HG02763 (cell line): ENCODE results near the gene FXYD4.
"Not testable (repeated sequence)": the region's sequence is repeated elsewhere in the genome, so short reads cannot be mapped to it uniquely, and the experiment has no call there.

Experiments used
- ATAC-seq: cut with Tn5 transposase; IDR thresholded peaks from one replicate; pipeline ENCODE4 v1.9.1; 2021; ENCODE audit warnings: mild to moderate bottlenecking, moderate library complexity; ENCODE audit not compliant: unreplicated experiment

FXYD4 gene

DNA sequence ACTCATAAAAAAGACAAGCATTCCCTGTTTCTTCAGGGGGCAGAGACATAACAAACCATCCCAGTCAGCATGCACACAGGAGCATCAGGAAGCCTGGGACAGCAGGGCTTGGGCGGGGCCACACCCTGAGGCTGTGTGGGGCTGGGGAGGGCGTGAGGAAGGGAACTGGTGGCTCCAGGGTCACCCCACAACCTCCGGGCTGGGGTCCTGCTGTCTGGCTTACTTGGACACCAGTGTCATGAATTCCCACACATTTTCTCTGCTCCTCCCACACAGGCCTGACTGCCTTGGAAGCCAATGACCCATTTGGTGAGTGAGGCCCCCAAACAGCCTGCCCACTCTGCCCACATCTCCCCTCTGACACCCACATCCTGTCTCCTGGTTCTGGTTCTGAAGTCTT is 2.8 kb downstream of the FXYD4 start:
- no peak for ATAC-seq

DNA sequence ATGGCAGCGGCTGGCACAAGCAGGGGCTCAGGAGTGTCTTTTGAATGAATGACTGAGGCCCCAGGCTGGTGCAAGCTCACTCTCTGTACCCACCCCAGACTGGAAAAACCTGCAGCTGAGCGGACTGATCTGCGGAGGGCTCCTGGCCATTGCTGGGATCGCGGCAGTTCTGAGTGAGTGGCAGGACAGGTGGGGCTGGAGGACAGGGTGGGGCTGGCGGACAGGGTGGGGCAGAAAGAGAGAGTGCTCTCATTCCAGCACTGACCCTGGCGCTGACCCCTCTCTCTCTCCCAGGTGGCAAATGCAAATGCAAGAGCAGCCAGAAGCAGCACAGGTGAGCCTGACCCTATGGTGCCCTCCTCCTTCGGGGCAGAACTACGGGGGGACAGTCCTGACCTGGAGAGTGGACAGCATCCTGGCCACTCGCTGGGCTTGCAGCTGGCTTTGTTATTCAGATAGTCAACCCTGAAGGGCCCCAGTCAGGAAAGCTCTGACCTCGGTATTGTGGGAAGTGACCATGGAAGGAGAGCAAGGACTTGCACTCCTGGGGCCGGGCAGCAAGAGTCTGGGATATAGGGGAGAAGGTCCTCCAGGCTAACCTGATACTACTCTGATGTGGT is 4.1 kb downstream of the FXYD4 start:
- no peak for ATAC-seq

DNA sequence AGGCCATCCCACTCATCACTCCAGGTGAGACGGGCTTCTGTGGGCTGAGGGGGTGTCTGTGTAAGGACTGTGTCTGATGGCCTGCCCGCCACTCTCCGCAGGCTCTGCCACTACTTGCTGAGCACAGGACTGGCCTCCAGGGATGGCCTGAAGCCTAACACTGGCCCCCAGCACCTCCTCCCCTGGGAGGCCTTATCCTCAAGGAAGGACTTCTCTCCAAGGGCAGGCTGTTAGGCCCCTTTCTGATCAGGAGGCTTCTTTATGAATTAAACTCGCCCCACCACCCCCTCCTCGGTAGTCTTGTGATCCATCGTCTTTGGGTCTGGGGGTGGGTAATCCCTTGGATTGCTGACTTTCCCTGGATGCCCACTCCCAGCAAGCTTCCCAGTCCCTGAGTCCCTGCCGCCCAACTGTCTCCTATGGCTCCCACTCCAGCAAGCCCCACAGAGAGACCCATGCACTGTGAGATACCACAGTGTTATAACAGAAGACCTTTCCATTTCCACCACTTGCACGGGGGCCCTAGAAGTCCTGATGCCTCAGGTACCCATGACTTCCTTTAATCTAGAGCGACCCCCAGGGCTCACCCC is 4.7 kb downstream of the FXYD4 start:
- ATAC-seq, result no peak

DNA sequence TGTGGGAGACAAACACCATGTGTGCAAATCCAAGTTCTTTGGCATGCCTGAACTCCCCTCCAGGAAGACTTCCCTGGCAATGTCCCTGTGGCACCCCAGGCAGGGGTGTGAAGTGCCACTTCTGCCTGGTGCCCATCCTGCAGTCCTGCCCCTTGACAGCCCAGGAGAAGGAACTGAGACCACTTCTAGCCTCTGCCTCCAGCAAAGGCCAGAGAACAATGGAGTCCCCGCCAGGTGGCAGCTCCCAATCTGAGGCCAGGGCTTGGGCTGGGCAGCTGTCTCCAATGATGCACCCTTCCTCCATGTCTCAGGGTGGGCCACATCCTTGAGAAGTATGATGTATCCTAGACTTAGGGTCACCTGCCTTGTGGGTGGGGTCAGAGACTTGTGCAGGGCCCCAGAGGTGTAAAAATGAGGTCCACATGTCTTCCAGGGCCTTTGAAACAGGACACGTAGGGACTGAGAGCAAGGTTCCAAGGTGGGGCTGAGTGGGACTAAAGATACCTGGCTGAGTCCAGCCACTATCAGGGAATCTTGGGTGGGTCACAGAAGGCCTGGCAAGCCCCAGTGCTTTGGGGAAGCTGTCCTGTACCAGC is 5.5 kb downstream of the FXYD4 start:
- ATAC-seq, result no peak

DNA sequence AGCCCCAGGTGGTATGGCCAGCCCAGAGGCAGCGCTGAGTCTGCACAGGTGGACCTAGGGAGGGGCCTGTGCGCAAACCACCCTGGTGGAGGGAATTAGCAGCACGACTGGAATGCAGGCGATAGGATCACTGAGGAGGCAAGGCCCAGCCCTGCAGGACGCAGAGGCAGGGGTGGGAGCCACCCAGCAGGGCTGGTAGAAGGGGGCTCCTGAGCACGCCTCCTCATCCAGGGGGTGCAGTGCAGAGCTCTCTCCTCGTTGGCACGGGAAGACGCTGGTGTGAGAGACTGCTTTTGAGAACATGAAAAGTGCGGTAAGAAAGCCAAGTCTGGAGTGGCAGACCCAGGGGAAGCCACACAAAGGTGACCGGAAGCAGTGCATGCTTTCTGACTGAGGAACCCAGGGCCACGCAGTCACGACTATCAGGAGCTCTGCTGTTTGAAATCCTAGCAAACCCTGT is 6.0 kb downstream of the FXYD4 start:
- no peak for ATAC-seq

DNA sequence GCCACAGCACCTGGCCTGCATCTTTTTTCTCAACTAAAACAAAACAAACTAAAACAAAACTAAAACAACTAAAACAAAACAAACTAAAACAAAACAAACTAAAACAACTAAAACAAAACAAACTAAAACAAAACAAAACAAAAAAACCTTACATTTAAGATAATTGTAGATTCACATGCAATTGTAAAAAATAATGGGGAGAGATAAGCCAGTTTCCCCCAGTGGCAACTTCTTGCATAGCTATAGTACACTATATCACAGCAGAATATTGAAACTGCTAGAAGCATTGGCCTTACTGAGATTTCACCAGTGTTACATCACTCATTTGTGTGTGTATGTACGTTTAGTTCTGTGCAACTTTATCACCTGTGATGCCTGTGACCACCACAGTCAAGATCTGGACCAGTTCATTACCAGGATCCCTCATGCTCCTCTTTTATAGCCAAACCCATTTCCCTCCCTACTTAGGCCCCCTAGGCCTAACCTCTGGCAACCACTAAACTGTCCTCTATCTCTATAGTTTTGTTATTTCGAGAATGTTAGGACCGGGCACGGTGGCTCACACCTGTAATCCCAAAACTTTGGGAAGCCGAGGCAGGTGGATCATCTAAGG is 9.3 kb downstream of the FXYD4 start:
- ATAC-seq, result no peak

DNA sequence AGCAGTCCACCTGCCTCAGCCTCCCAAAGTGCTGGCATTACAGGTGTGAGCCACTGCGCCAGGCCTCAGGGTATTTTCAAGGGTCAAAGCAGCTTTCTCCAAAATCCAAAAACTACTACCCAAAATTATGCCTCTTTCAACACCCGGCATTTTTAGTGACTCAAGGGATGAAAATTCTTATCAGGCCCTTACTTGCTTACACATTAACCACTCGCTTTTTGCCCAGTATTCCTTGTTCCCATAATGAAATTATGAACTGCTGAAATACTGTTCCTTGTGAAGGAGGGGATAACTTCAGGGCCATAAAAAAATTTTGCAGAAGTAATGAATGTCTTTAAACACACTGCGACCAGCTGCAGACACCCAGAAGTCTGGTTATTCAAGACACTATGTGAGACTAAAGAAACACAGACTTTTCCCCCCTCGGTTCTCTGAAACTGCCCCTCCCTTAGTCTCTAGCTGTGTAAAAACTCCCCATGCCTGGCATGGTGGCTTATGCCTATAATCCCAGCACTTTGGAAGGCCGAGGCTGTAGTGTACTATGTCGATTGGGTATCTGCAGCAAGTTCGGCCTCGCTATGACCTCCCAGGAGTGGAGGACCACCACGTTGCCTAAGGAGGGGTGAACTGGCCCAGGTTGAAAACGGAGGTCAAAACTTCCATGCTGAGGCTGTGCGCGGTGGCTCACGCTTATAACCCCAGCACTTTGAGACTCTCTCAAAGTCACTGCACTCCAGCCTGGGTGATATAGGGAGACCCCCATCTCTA is 12.0 kb downstream of the FXYD4 start:
- no peak for ATAC-seq

DNA sequence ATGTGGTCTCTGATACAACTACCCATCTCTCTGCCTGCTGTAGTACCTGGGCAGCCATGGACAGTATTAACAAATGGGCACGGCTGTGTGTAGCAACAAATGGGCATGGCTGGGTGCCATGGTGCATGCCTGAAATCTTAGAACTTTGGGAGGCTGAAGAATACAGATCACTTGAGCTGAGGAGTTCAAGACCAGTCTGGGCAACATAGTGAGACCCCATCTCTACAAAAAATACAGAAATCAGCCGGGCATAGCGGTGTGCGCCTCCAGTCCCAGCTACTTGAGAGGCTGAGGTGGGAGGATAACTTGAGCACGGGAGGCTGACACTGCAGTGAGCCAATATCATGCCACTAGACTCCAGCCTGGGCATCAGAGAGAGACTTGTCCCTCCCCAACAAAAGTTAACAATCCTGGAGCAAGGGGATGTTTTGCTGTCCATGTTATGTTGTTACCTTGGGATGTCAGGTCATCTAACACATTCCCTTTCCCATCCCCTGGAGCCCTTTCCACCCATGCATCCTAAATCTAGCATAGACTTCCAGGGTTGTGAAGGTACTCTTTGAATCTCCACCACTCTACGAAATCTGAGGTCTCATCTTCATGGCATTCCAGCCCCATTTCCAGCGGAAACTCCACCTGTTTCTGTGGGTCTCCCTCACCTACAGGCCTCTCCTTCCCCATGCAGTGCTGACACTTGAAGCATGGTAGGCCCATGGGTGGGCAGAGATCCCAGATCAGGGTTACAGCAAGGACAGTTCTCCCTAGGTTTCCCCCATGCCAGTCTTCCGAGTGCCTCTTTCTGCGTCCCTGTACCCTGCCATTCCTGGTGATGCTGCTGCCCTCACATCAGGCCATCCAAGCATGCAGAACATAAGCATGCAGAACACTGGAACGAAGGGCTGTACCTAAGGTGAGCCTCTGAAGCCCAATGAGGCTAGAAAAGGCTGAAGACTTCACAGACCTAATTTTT is 13.1 kb downstream of the FXYD4 start:
- ATAC-seq, result no peak

DNA sequence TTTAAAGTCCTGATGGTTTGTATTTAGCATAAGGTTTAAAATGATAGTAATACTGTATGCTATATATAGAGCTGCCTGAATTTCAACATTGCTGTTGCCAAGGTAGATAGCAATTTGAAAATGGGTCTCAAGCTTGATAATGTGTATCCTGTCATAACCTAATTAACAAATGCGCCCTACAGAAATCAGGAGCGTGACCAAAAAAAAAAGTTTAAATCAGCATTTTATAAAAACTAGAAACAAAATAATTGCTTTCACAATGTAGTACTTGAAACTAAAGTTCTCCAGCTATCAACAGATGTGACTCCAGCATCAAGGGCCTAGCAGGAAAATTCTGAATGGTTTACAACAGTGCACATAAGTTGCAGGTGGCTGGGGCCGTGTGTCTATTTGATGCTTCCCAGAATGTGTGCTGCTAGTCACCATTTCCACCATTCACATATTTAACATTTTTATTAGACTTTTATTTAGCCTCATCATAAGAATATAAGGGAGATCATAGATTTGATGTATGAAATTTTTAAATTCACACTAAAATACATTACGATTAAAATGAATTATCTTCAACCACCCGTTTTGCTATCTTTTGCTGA is 14.1 kb downstream of the FXYD4 start:
- no peak for ATAC-seq

DNA sequence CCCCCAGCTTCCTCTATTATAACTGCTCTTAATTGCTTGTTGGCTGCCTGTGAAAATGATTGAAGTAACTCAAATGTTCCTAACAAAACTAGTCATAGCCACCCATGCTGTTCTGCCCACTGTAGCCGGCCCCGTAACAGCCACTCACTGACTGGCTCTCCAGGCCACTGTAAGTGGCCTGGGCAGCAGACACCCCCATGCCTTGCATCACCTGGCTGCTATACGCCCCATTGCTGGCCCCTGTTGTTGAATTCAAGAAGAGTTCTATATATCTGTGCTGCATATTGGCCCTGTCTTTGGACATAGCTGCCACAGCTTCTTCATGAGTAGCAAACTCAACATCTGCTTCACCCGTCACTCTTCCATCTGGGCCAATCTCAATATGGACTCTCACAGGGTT is 15.1 kb downstream of the FXYD4 start:
- no peak for ATAC-seq

DNA sequence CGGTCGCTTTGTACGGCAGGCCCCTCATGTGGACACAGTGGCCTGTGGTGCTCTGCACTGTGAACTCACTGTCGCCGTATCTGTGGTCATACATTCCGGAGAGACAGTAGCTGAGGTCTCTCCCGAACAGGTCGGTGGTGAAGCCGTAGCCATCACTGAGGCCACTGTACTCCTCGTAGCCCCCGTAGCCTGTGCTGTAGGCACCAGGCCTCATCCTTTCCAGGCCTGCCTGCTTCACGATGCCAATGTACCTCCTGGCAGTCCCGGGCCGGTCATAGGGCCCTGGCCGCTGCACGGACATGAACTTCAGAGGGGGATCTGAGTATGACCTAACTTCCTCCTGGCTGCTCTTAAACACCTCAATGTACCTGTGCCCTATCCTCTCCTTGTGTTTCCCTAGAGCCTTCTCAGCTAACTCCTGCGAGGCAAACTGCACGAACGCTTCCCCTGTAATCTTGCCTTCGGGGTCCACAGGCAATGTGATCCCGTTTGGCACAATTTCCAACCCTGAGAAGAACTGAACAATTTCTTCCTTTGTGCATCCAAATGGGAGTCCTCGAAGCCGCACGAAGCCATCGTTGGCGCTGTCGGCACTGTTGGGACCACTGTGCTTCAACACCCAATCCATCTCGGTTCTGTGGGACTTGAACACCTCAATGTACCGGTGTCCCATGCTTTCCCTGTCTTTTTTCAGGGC is 15.7 kb downstream of the FXYD4 start:
- no peak for ATAC-seq

DNA sequence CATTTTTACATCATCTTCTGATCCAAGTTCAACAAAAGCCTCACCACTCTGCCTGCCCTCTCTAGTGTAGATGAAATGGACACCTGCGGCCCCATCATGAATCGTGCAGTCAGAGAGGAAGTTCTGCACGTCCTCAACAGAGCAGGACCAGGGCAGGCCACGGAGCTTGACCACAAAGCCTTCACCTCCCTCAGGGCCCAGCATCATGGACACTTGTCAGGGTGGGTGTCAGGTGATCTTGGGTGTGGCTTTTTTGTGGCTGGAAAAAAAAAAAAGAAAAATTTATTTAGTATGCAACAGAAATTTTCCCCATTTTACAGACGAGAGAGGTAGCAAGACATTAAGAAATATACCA is 16.2 kb downstream of the FXYD4 start:
- no peak for ATAC-seq

DNA sequence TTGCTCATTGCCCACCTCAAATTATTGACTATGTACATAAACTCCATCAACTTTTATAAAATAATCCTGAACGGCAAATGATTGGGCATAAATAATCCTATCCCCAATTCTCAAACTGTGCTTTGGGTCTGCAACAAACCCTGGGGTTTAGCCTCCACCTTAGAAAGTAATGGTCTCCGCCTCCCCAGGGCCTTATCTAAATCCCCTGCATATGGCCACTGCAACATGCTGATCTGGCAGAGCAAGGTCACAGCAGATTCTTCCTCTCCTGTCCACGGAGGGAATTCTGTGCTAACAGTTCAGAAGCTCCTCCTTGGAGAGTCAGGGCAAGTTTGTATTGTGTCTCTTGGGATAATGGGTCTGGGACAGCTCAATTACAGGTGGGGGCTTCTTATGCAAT is 18.4 kb downstream of the FXYD4 start:
- no peak for ATAC-seq

DNA sequence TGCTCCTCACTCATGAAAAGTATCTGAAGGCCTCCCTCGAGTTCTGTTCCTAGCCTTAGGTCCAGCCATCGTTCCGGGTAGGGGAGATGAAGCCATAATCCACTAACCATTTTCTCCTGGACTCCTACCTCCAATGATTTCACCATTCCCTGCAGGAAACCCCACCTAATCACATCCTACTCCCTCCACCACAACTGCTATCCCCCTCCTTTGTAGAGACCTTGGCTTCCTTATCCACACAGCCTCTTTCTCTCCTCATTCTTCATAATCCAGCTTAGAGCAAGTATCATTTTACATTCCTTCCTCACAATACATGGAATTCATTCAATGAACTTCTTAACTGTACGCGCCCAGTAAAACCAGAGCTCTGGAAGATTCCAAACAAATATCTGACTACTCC is 18.9 kb downstream of the FXYD4 start:
- ATAC-seq, result no peak

DNA sequence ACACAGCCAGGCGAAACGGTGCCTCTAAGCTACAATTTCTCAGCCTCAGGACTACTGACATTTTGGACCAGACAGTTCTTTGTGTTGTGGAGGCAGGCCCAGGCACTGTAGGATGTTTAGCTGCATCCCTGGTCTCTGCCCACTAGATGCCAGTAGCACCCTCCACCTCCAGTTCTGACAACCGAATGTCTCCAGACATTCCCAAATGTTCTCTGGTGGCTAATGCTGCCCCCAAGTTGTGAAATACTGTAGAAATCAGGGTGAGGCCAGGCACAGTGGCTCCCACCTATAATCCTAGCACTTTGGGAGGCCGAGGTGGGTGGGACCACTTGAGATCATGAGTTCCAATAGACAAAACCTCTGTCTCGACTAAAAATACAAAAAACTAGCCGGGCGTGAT is 19.3 kb downstream of the FXYD4 start:
- ATAC-seq, result no peak

DNA sequence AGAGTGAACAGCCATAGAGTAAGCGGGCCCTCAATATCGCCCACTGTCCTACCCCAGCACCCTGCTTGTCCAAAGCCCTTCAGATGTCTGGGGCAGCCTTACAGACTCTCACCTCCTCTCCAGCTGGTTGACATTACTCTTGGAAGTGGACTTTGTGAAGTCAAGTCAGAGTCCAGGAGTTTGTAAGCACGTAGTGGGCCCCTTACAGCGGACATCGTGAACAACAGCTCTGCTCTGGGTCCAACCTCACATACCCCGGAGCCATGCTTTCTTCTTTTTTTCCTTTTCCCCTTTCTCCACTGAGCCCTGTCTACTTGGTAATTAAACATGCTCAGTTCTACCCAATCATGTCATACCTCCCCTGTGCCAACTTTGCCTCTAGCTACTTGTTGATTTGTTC is 20.1 kb downstream of the FXYD4 start:
- ATAC-seq, result no peak

DNA sequence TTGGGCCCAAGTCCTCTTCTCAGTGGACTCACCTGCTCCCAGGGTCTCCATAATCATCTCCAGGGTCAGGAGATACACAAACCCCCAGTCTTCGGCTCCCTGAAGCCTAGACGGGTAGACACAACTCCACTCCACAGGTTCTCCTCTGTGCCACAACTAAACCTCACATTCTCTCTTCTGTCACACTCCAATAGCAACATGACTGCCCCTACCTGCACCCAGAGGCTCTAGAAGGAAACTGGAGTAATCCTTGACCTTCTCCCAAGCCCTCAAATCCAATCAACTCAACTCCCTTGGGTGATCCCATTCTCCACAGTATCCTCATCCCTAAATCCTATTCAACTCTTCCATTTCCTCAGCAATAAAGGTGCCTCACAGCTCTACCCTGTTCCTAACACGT is 21.3 kb downstream of the FXYD4 start:
- no peak for ATAC-seq

DNA sequence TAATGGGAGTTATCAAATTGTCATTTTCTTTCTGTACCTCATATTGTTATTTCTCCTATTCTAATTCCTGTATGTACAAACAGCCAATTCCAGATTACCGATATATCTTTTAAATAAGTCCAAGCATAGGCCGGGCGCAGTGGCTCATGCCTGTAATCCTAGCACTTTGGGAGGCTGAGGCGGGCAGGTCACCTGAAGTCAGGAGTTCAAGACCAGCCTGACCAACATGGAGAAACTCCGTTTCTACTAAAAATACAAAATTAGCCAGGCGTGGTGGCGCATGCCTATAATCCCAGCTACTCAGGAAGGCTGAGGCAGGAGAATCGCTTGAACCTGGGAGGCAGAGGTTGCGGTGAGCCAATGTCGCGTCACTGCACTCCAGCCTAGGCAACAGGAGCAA is 21.8 kb downstream of the FXYD4 start:
- not testable (repeated sequence) for ATAC-seq

DNA sequence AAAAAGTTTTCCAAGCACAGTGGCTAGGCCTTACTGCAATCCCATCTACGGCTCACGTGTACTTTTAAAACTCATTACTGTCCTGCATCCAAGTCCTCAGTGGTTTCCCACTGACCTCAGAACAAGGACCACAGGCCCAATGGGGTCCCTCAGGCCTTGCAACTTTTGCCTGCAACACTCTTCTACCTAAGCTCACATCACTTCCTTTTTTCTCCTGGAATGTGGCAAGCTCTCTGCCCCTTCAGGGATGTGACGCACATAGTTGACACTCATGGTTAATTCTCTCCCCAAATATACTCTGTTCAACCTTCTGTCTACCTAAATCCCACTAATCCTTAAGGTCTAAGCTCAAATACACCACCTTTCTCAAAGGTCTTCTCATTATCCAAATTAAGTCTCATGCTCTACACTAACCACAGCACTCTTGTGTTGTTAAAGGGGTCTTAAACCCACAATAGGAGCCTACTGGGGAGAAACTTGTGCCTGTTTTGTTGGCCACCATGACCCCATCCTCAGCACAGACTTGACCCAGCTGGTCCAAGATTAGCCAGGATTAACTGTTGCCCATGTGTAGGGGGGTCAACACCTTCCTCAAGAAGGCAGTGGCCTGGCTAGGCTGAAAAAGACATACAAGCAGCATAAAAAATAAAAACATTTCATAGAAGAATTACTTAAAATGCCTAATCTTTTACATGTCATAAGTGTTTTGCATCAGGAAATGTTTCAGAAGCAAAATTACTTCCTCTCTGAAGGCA is 22.3 kb downstream of the FXYD4 start:
- no peak for ATAC-seq
